A549 (cell line): ENCODE results near the gene DNAJB6.
"Not testable (repeated sequence)": the region's sequence is repeated elsewhere in the genome, so short reads cannot be mapped to it uniquely, and the experiment has no call there.

Experiments
- CTCF ChIP-seq: fragments of >200 bp; sonication (Bioruptor Twin); formaldehyde crosslinking; IDR thresholded peaks from 3 replicates; pipeline ENCODE4 v1.5.1; 2016
- EP300 ChIP-seq, 2 experiments: fragments of >200 bp; sonication (Bioruptor Twin); formaldehyde crosslinking; IDR thresholded peaks; 2 replicates in 1 of 2; 3 replicates in 1 of 2; pipeline ENCODE4 v1.6.1; 2016 to 2017
- JUN ChIP-seq, 2 experiments: fragments of >200 bp; sonication (Bioruptor Twin); formaldehyde crosslinking; IDR thresholded peaks; 2 replicates in 1 of 2; 3 replicates in 1 of 2; pipeline ENCODE4 v1.6.1; 2016 to 2017
- KDM5A ChIP-seq: fragments of 200-600 bp; sonication (generic); IDR thresholded peaks from 2 replicates; pipeline ENCODE4 v1.6.1; 2016; ENCODE audit warnings: antibody characterized with exemption, mild to moderate bottlenecking
- MYC ChIP-seq: IDR thresholded peaks from 2 replicates; pipeline ENCODE4 v1.6.1; 2012; ENCODE audit warnings: mild to moderate bottlenecking, inconsistent platforms, low read length, improper control_type of control experiment, borderline replicate concordance
- POLR2A ChIP-seq: IDR thresholded peaks from 2 replicates; pipeline ENCODE4 v1.6.1; 2012; ENCODE audit warnings: mild to moderate bottlenecking, low read length
- POLR2AphosphoS2 ChIP-seq: conservative IDR thresholded peaks from 2 replicates; pipeline ENCODE4 v1.6.1; 2012; ENCODE audit warnings: low read length, improper control_type of control experiment, inconsistent platforms
- USF2 ChIP-seq: fragments of 450-650 bp; IDR thresholded peaks from 2 replicates; pipeline ENCODE4 v1.6.1; 2014; ENCODE audit warnings: antibody characterized with exemption
- ZC3H11A ChIP-seq: fragments of 450-650 bp; IDR thresholded peaks from 2 replicates; pipeline ENCODE4 v1.6.1; 2014; ENCODE audit warnings: antibody characterized with exemption, mild to moderate bottlenecking
- ZNF302 ChIP-seq: fragments of 250-450 bp; sonication (Bioruptor Pico); IDR thresholded peaks from 2 replicates; pipeline ENCODE4 v1.9.0; 2021; ENCODE audit warnings: inconsistent platforms, mild to moderate bottlenecking, moderate library complexity

- TF ChIP-seq JUN (IDR thresholded peaks at IDR 0.05); ZNF302 (CRISPR knock-in tag); CTCF; POLR2AphosphoS2; MYC; POLR2A; KDM5A; USF2; EP300 (IDR thresholded peaks at IDR 0.05); ZC3H11A: not testable (repeated sequence)
Measured at GRCh38 chr7:157331049-157331448, 5.8 kb upstream of the DNAJB6 start.
